Glomerular visceral epithelial cell (primary cell): ENCODE measurements around the gene PLEKHA6.
"Not testable (repeated sequence)": the region's sequence is repeated elsewhere in the genome, so short reads cannot be mapped to it uniquely, and the experiment has no call there.

Experiments
- DNase-seq: peaks from one replicate; pipeline ENCODE4 v3.0.0-alpha.2; 2016; ENCODE audit errors: extremely low spot score

PLEKHA6 gene

GRCh38 chr1:204316164-204316563 is 43.6 kb downstream of the PLEKHA6 start:
- DNase-seq = no peak

- DNase-seq = no peak
Measured at GRCh38 chr1:204314893-204315658, 44.7 kb downstream of the PLEKHA6 start.

GRCh38 chr1:204314171-204314892 is 45.4 kb downstream of the PLEKHA6 start:
- no peak for DNase-seq

GRCh38 chr1:204313675-204314074 is 46.1 kb downstream of the PLEKHA6 start:
- DNase-seq = no peak

GRCh38 chr1:204310970-204311369 is 48.8 kb downstream of the PLEKHA6 start:
- DNase-seq = not testable (repeated sequence)

- no peak for DNase-seq
Measured at GRCh38 chr1:204308023-204308628, 51.6 kb downstream of the PLEKHA6 start.

GRCh38 chr1:204307334-204307883 is 52.3 kb downstream of the PLEKHA6 start:
- DNase-seq = no peak

GRCh38 chr1:204306076-204306475 is 53.7 kb downstream of the PLEKHA6 start:
- no peak for DNase-seq

GRCh38 chr1:204304067-204304466 is 55.7 kb downstream of the PLEKHA6 start:
- DNase-seq = no peak

- DNase-seq = no peak
Measured at GRCh38 chr1:204302769-204303168, 57.0 kb downstream of the PLEKHA6 start.

GRCh38 chr1:204301171-204301957 is 58.4 kb downstream of the PLEKHA6 start:
- no peak for DNase-seq

- DNase-seq = no peak
Measured at GRCh38 chr1:204299814-204300365, 59.8 kb downstream of the PLEKHA6 start.

- DNase-seq = peak; percentile 57
Measured at GRCh38 chr1:204296431-204296988, 63.2 kb downstream of the PLEKHA6 start.

GRCh38 chr1:204295671-204296070 is 64.1 kb downstream of the PLEKHA6 start:
- DNase-seq = no peak

GRCh38 chr1:204294357-204294756 is 65.4 kb downstream of the PLEKHA6 start:
- DNase-seq = peak; percentile 48

- DNase-seq = no peak
Measured at GRCh38 chr1:204293605-204294337, 66.0 kb downstream of the PLEKHA6 start.

GRCh38 chr1:204292740-204293139 is 67.0 kb downstream of the PLEKHA6 start:
- no peak for DNase-seq

- no peak for DNase-seq
Measured at GRCh38 chr1:204289280-204289679, 70.4 kb downstream of the PLEKHA6 start.

GRCh38 chr1:204288021-204288588 is 71.6 kb downstream of the PLEKHA6 start:
- DNase-seq = peak; percentile 91

- peak; percentile 17 for DNase-seq
Measured at GRCh38 chr1:204287466-204287891, 72.2 kb downstream of the PLEKHA6 start.
